GM21723 (cell line): ENCODE measurements around the gene SP6.

Experiments
- ATAC-seq: cut with Tn5 transposase; IDR thresholded peaks from one replicate; pipeline ENCODE4 v1.9.1; 2021; ENCODE audit warnings: mild to moderate bottlenecking, moderate library complexity; ENCODE audit not compliant: unreplicated experiment

SP6 gene

GRCh38 chr17:47857551-47858455 is 6.8 kb upstream of the SP6 start:
- ATAC-seq = no peak

- no peak for ATAC-seq
Observed at GRCh38 chr17:47856830-47857229, 5.9 kb upstream of the SP6 start.

GRCh38 chr17:47855737-47856136 is 4.8 kb upstream of the SP6 start:
- ATAC-seq = no peak

- ATAC-seq = no peak
Observed at GRCh38 chr17:47853616-47854015, 2.7 kb upstream of the SP6 start.

- ATAC-seq = no peak
Observed at GRCh38 chr17:47852113-47852949, 1.4 kb upstream of the SP6 start.

GRCh38 chr17:47851764-47852112 is 775 bp upstream of the SP6 start:
- no peak for ATAC-seq

- ATAC-seq = no peak
Observed at GRCh38 chr17:47850373-47850691, 631 bp downstream of the SP6 start.

GRCh38 chr17:47848198-47848513 is 2.8 kb downstream of the SP6 start:
- no peak for ATAC-seq

- no peak for ATAC-seq
Observed at GRCh38 chr17:47847341-47848197, 3.4 kb downstream of the SP6 start.

GRCh38 chr17:47846716-47847340 is 4.1 kb downstream of the SP6 start:
- no peak for ATAC-seq

- no peak for ATAC-seq
Observed at GRCh38 chr17:47845716-47846075, 5.3 kb downstream of the SP6 start.

- ATAC-seq = no peak
Observed at GRCh38 chr17:47844814-47845715, 5.9 kb downstream of the SP6 start.

GRCh38 chr17:47844227-47844626 is 6.7 kb downstream of the SP6 start:
- ATAC-seq = no peak

GRCh38 chr17:47843391-47843730 is 7.6 kb downstream of the SP6 start:
- no peak for ATAC-seq

GRCh38 chr17:47841488-47842291 is 9.3 kb downstream of the SP6 start:
- no peak for ATAC-seq

- ATAC-seq = peak; percentile 82
Observed at GRCh38 chr17:47840742-47841487, 10.0 kb downstream of the SP6 start, which contains the start of gene SCRN2. Gene SCRN2 (minus strand): TSS chr17:47841273. CDS start chr17:47840843, 430 bp downstream.

GRCh38 chr17:47840001-47840741 is 10.8 kb downstream of the SP6 start:
- ATAC-seq = no peak

- ATAC-seq = no peak
Observed at GRCh38 chr17:47839071-47839470, 11.9 kb downstream of the SP6 start.
